Measurements from ENCODE around the gene CAMTA1. TPM values are rescaled to one million over a fixed set of nuclear protein-coding genes. Genes with fewer than 3 reads are reported as not detected.

CAMTA1 gene
- total RNA-seq, 1 experiment from 2014 or later = 82.2 TPM

- Histone ChIP-seq H3K27ac (ENCODE audit: low read length) (peak overlapping the region; percentile 90), H3K9me3 (ENCODE audit: control insufficient read depth, insufficient read depth, low read depth, low read length) (peaks cover 3% of the 10 kb centered on the region; the same call in 1 of the 2 replicates), H3K36me3 (ENCODE audit: control insufficient read depth, insufficient read depth, low read length) (no peaks in the 10 kb centered on the region), H3K27me3 (ENCODE audit: control insufficient read depth, insufficient read depth, low read length) (no peaks in the 10 kb centered on the region), H3K4me3 (ENCODE audit: low read depth in 2 of 2, low read length in 2 of 2) (no peak overlapping the region), H3K4me1 (ENCODE audit: control insufficient read depth, insufficient read depth, low read length) (peaks cover 35% of the 10 kb centered on the region)
- no peak for ATAC-seq
- POLR2A ChIA-PET = no interaction called here
- in situ Hi-C loops (cut with HindIII; ENCODE audit: low pct_unique_long_range_greater_than_20kb, low sequenced_read_pairs) (no loop called here), intact Hi-C loops (cut with micrococcal nuclease; ENCODE audit: unreplicated experiment) (no loop called here)
- TF ChIP-seq TCF7L2 (IDR thresholded peaks at IDR 0.05; ENCODE audit: low read depth, low read length) (no peak), SIN3A (IDR thresholded peaks at IDR 0.05; ENCODE audit: borderline replicate concordance, insufficient read depth, low read depth, low read length) (no peak), POLR2AphosphoS5 (IDR thresholded peaks at IDR 0.05; ENCODE audit: low read depth, low read length) (no peak), REST (IDR thresholded peaks at IDR 0.05; ENCODE audit: insufficient read depth in 1 of 2, low read depth in 2 of 2, low read length in 1 of 2) (no peak), CTCF (IDR thresholded peaks at IDR 0.05) (no peak)
- no peak for DNase-seq (ENCODE audit: low read depth, low spot score)
- BruUV-seq (replicated peaks) = no TSS peak
- CTCF ChIA-PET = no interaction called here
Measured at GRCh38 chr1:7298145-7298544, 512.9 kb downstream of the CAMTA1 start.

- POLR2A ChIA-PET = interaction anchor here (0.5 kb wide), 1 partner anchor 1642 kb away, joined by 9 read pairs; no protein-coding TSS in a partner anchor
- CTCF ChIA-PET = no interaction called here
- no peak overlapping the region for H3K4me3 ChIP-seq (ENCODE audit: low read depth in 2 of 2, low read length in 2 of 2)
- no peak for ATAC-seq
- peaks cover 38% of the 10 kb centered on the region for H3K4me1 ChIP-seq (ENCODE audit: control insufficient read depth, insufficient read depth, low read length)
- H3K9me3 ChIP-seq (ENCODE audit: control insufficient read depth, insufficient read depth, low read depth, low read length) = peaks cover 3% of the 10 kb centered on the region; the same call in 1 of the 2 replicates
- TF ChIP-seq CTCF (IDR thresholded peaks at IDR 0.05) = no peak
- no peak for TF ChIP-seq REST (IDR thresholded peaks at IDR 0.05; ENCODE audit: insufficient read depth in 1 of 2, low read depth in 2 of 2, low read length in 1 of 2)
- no peak for TF ChIP-seq POLR2AphosphoS5 (IDR thresholded peaks at IDR 0.05; ENCODE audit: low read depth, low read length)
- TF ChIP-seq TCF7L2 (IDR thresholded peaks at IDR 0.05; ENCODE audit: low read depth, low read length) = no peak
- no peak for TF ChIP-seq SIN3A (IDR thresholded peaks at IDR 0.05; ENCODE audit: borderline replicate concordance, insufficient read depth, low read depth, low read length)
- H3K27ac ChIP-seq (ENCODE audit: low read length) = peak overlapping the region; percentile 90
- DNase-seq (ENCODE audit: low read depth, low spot score) = peak; percentile 17
- intact Hi-C loops (cut with micrococcal nuclease; ENCODE audit: unreplicated experiment) = no loop called here
- H3K36me3 ChIP-seq (ENCODE audit: control insufficient read depth, insufficient read depth, low read length) = no peaks in the 10 kb centered on the region
- H3K27me3 ChIP-seq (ENCODE audit: control insufficient read depth, insufficient read depth, low read length) = no peaks in the 10 kb centered on the region
- no TSS peak for BruUV-seq (replicated peaks)
- in situ Hi-C loops (cut with HindIII; ENCODE audit: low pct_unique_long_range_greater_than_20kb, low sequenced_read_pairs) = no loop called here
Measured at GRCh38 chr1:7298749-7299151, 513.5 kb downstream of the CAMTA1 start.
